WTC11 (cell line): Measurements from ENCODE around the gene ZNRF1. TPM values are rescaled to one million over a fixed set of nuclear protein-coding genes. Genes with fewer than 3 reads are reported as not detected.

Experiments
- ATAC-seq: fragments of 200-7000 bp; cut with Tn5 transposase; 2 replicates; pipeline ENCODE4 v1.10.0; 2021; ENCODE audit warnings: mild to moderate bottlenecking, moderate library complexity
- CTCF ChIA-PET: fragments of 300-600 bp; sonication (Branson Sonifier 250); formaldehyde crosslinking; loops from one replicate; lab custom pipeline; 2021; ENCODE audit warnings: antibody characterized with exemption; lab: Charles Lee
- POLR2A ChIA-PET: fragments of 350-600 bp; sonication (Branson Sonifier 250); formaldehyde crosslinking; loops from one replicate; lab custom pipeline; 2021; ENCODE audit warnings: antibody characterized with exemption; lab: Charles Lee
- DNase-seq: peaks from one replicate; pipeline ENCODE4 v3.0.0; 2021; ENCODE audit warnings: low spot score
- H3K27ac Mint-ChIP-seq: 2 replicates; pipeline ENCODE4 v1.8.0; 2021; ENCODE audit warnings: mixed read lengths
- H3K27me3 Mint-ChIP-seq: 2 replicates; pipeline ENCODE4 v1.8.0; 2021; ENCODE audit warnings: low read depth, mild to moderate bottlenecking, moderate library complexity, mixed read lengths
- H3K36me3 Mint-ChIP-seq: 2 replicates; pipeline ENCODE4 v1.8.0; 2021; ENCODE audit warnings: mixed read lengths
- H3K4me1 Mint-ChIP-seq: 2 replicates; pipeline ENCODE4 v1.8.0; 2022; ENCODE audit warnings: mixed read lengths
- H3K4me3 Mint-ChIP-seq: 2 replicates; pipeline ENCODE4 v1.8.0; 2021; ENCODE audit warnings: mild to moderate bottlenecking, moderate library complexity, mixed read lengths
- H3K9me3 Mint-ChIP-seq: 2 replicates; pipeline ENCODE4 v1.8.0; 2021; ENCODE audit warnings: mixed read lengths
- AR ChIP-seq: fragments of 250-450 bp; sonication (Bioruptor Pico); IDR thresholded peaks from 2 replicates; pipeline ENCODE4 v1.9.0; 2021; ENCODE audit warnings: mild to moderate bottlenecking
- ATF2 ChIP-seq: sonication (generic); formaldehyde crosslinking; IDR thresholded peaks from 2 replicates; pipeline ENCODE4 v1.8.1; 2022; ENCODE audit warnings: low read depth, missing genetic modification reagents, borderline replicate concordance
- ESRRA ChIP-seq: sonication (generic); formaldehyde crosslinking; IDR thresholded peaks from 2 replicates; pipeline ENCODE4 v1.8.1; 2022; ENCODE audit warnings: mild to moderate bottlenecking, missing genetic modification reagents, borderline replicate concordance
- IRF2 ChIP-seq: sonication (generic); formaldehyde crosslinking; IDR thresholded peaks from 2 replicates; pipeline ENCODE4 v1.8.0; 2022; ENCODE audit warnings: low read depth, missing genetic modification reagents, borderline replicate concordance
- MXD4 ChIP-seq: fragments of 250-450 bp; sonication (Bioruptor Pico); IDR thresholded peaks from 2 replicates; pipeline ENCODE4 v1.8.0; 2021; ENCODE audit warnings: mild to moderate bottlenecking, moderate library complexity, borderline replicate concordance
- MYBL2 ChIP-seq: sonication (generic); formaldehyde crosslinking; IDR thresholded peaks from 2 replicates; pipeline ENCODE4 v1.8.1; 2023; ENCODE audit warnings: mild to moderate bottlenecking, moderate library complexity, missing genetic modification reagents
- NFYB ChIP-seq: sonication (generic); formaldehyde crosslinking; conservative IDR thresholded peaks from 2 replicates; pipeline ENCODE4 v1.8.0; 2022; ENCODE audit warnings: low read depth, missing genetic modification reagents
- RORB ChIP-seq: fragments of 250-450 bp; sonication (Bioruptor Pico); IDR thresholded peaks from 2 replicates; pipeline ENCODE4 v1.9.0; 2021; ENCODE audit warnings: mild to moderate bottlenecking
- SMAD4 ChIP-seq: sonication (generic); formaldehyde crosslinking; IDR thresholded peaks from 2 replicates; pipeline ENCODE4 v1.8.0; 2022; ENCODE audit warnings: mild to moderate bottlenecking, missing genetic modification reagents
- TCF7 ChIP-seq: sonication (generic); formaldehyde crosslinking; IDR thresholded peaks from 2 replicates; pipeline ENCODE4 v1.8.0; 2022; ENCODE audit warnings: mild to moderate bottlenecking, low read depth, missing genetic modification reagents, moderate library complexity
- TP53 ChIP-seq: sonication (generic); formaldehyde crosslinking; IDR thresholded peaks from 2 replicates; pipeline ENCODE4 v1.8.1; 2023; ENCODE audit warnings: mild to moderate bottlenecking, missing genetic modification reagents
- ZBTB43 ChIP-seq: sonication (generic); formaldehyde crosslinking; IDR thresholded peaks from 2 replicates; pipeline ENCODE4 v1.8.1; 2023; ENCODE audit warnings: mild to moderate bottlenecking, missing genetic modification reagents
- ZNF121 ChIP-seq: sonication (generic); formaldehyde crosslinking; IDR thresholded peaks from 2 replicates; pipeline ENCODE4 v1.8.0; 2023; ENCODE audit warnings: missing genetic modification reagents
- ZNF263 ChIP-seq: sonication (generic); formaldehyde crosslinking; IDR thresholded peaks from 2 replicates; pipeline ENCODE4 v1.8.1; 2022; ENCODE audit warnings: low read depth, mild to moderate bottlenecking, moderate library complexity, missing genetic modification reagents
- ZNF317 ChIP-seq: sonication (generic); formaldehyde crosslinking; IDR thresholded peaks from 2 replicates; pipeline ENCODE4 v1.8.1; 2023; ENCODE audit warnings: low read depth, mild to moderate bottlenecking, moderate library complexity, missing genetic modification reagents, borderline replicate concordance
- ZNF512 ChIP-seq: sonication (generic); formaldehyde crosslinking; IDR thresholded peaks from 2 replicates; pipeline ENCODE4 v1.8.1; 2022; ENCODE audit warnings: missing genetic modification reagents, borderline replicate concordance
- ZNF671 ChIP-seq: fragments of 250-450 bp; sonication (Bioruptor Pico); IDR thresholded peaks from 2 replicates; pipeline ENCODE4 v1.8.0; 2021; ENCODE audit warnings: mild to moderate bottlenecking
- total RNA-seq: library from RNA; stranded (reverse); gene quantifications from 3 replicates; pipeline ENCODE4 v1.2.3, GENCODE V29; 2021
- TF ChIP-seq, protein P1 (sequence below): sonication (generic); formaldehyde crosslinking; IDR thresholded peaks from 2 replicates; pipeline ENCODE4 v1.8.0; 2023; ENCODE audit warnings: mild to moderate bottlenecking, missing genetic modification reagents
- TF ChIP-seq, protein P2 (sequence below): sonication (generic); formaldehyde crosslinking; IDR thresholded peaks from 2 replicates; pipeline ENCODE4 v1.8.1; 2023; ENCODE audit warnings: mild to moderate bottlenecking, moderate library complexity, missing genetic modification reagents

The ZNRF1 gene
- total RNA-seq, 1 experiment from 2014 or later: 47.6 TPM

GRCh38 chr16:75061669-75062068, 62.8 kb downstream of the ZNRF1 start (continued):
- no peak for TF ChIP-seq RORB (CRISPR knock-in tag)
- TF ChIP-seq ZNF121 (CRISPR knock-in tag): no peak

- no peak for TF ChIP-seq AR (CRISPR knock-in tag)
- no peak for TF ChIP-seq TP53 (CRISPR knock-in tag)
- no peak for TF ChIP-seq SMAD4 (CRISPR knock-in tag)
- TF ChIP-seq, protein P1, sequence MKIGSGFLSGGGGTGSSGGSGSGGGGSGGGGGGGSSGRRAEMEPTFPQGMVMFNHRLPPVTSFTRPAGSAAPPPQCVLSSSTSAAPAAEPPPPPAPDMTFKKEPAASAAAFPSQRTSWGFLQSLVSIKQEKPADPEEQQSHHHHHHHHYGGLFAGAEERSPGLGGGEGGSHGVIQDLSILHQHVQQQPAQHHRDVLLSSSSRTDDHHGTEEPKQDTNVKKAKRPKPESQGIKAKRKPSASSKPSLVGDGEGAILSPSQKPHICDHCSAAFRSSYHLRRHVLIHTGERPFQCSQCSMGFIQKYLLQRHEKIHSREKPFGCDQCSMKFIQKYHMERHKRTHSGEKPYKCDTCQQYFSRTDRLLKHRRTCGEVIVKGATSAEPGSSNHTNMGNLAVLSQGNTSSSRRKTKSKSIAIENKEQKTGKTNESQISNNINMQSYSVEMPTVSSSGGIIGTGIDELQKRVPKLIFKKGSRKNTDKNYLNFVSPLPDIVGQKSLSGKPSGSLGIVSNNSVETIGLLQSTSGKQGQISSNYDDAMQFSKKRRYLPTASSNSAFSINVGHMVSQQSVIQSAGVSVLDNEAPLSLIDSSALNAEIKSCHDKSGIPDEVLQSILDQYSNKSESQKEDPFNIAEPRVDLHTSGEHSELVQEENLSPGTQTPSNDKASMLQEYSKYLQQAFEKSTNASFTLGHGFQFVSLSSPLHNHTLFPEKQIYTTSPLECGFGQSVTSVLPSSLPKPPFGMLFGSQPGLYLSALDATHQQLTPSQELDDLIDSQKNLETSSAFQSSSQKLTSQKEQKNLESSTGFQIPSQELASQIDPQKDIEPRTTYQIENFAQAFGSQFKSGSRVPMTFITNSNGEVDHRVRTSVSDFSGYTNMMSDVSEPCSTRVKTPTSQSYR (CRISPR knock-in tag): no peak
- no peak for TF ChIP-seq ZNF512 (CRISPR knock-in tag)
- TF ChIP-seq ZNF671 (CRISPR knock-in tag): no peak
- TF ChIP-seq ZNF317 (CRISPR knock-in tag): no peak
- TF ChIP-seq, protein P2, sequence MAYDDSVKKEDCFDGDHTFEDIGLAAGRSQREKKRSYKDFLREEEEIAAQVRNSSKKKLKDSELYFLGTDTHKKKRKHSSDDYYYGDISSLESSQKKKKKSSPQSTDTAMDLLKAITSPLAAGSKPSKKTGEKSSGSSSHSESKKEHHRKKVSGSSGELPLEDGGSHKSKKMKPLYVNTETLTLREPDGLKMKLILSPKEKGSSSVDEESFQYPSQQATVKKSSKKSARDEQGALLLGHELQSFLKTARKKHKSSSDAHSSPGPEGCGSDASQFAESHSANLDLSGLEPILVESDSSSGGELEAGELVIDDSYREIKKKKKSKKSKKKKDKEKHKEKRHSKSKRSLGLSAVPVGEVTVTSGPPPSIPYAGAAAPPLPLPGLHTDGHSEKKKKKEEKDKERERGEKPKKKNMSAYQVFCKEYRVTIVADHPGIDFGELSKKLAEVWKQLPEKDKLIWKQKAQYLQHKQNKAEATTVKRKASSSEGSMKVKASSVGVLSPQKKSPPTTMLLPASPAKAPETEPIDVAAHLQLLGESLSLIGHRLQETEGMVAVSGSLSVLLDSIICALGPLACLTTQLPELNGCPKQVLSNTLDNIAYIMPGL (CRISPR knock-in tag): no peak
- no peak for TF ChIP-seq NFYB (CRISPR knock-in tag)
- TF ChIP-seq TCF7: no peak
- no peak for TF ChIP-seq MXD4 (CRISPR knock-in tag)
- POLR2A ChIA-PET: no interaction called here
- CTCF ChIA-PET: interaction anchor here (0.5 to 2.5 kb wide), 25 partner anchors 10 to 556 kb away, joined by 3 to 20 read pairs (median 4); partner anchors contain the start of genes WDR59 and ZNRF1
- no peaks in the 10 kb centered on the region for H3K36me3 Mint-ChIP-seq
- peaks cover 43% of the 10 kb centered on the region for H3K4me1 Mint-ChIP-seq
- H3K27me3 Mint-ChIP-seq: no peaks in the 10 kb centered on the region
- DNase-seq (no peak), ATAC-seq (peak; percentile 21; the same call in 1 of the 2 replicates)
- peak overlapping the region; percentile 26; the same call in 1 of the 2 replicates for H3K27ac Mint-ChIP-seq
- no peak overlapping the region for H3K4me3 Mint-ChIP-seq
- H3K9me3 Mint-ChIP-seq: no peaks in the 10 kb centered on the region
Measured at GRCh38 chr16:75062135-75062975, 63.5 kb downstream of the ZNRF1 start.

DNA sequence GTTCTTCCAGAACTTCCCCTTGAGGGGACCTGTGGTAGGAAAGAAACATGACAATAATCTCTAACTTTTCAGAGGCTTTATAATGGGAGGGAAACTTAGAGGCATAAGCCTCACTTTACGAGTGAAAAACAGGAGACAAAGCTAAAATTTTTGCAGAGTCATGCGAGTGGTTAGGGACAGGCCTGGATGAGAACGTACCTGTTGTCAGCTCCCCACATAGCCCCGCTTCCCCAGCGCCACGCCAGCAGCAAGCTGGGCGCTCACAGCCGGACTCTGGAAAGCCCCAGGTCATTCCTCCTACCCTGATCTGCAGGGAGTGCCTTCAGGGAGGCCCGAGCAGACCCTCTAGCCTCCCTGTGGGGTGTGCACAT, 64.1 kb downstream of the ZNRF1 start:
- ChIA-PET CTCF (interaction anchor here (0.7 to 2.5 kb wide), 18 partner anchors 9 to 78 kb away, joined by 3 to 20 read pairs (median 5); partner anchors contain the start of gene WDR59), POLR2A (no interaction called here)
- ATAC-seq: no peak; the same call in 1 of the 2 replicates
- Mint-ChIP-seq H3K36me3 (no peaks in the 10 kb centered on the region), H3K9me3 (no peaks in the 10 kb centered on the region), H3K4me3 (no peak overlapping the region), H3K4me1 (peaks cover 43% of the 10 kb centered on the region), H3K27me3 (no peaks in the 10 kb centered on the region), H3K27ac (no peak overlapping the region)
- DNase-seq: no peak
- TF ChIP-seq IRF2 (no peak), ESRRA (no peak), MYBL2 (CRISPR knock-in tag) (no peak), ATF2 (no peak), ZNF263 (CRISPR knock-in tag) (no peak), ZBTB43 (CRISPR knock-in tag) (no peak)
